MM.1S (cell line): Measurements from ENCODE around the gene ASPDH.

ENCODE experiments used
- CTCF ChIP-seq: fragments of 300-600 bp; sonication (generic); IDR thresholded peaks from 2 replicates; pipeline ENCODE4 v1.5.1; 2016; ENCODE audit warnings: antibody characterized with exemption, low read length, mixed read lengths
- EZH2 ChIP-seq: fragments of 300-600 bp; sonication (generic); optimal IDR thresholded peaks from 2 replicates; pipeline ENCODE3; 2017; ENCODE audit warnings: low read depth, mild to moderate bottlenecking, antibody characterized with exemption, low read length, mixed read lengths

DNA sequence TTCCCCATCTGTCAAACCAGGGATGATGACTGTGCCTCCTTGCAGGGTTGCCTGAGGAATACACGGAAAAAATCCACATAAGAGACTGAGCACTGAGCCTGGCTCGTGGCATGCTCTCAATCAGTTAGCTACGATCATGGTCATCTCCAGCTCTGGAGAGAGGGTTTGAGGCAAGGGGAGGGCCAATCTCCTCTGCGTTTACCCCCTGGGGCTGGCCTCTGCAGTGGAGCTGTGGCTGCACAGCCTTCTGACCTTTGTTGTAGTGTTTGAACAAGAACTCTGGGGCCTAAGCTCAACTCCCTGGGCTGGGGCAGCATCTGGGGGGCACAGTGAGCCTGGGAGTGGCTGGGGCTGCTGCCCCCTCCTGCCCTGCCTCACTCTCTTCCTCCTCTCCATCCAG, 48.6 kb upstream of the ASPDH start:
- TF ChIP-seq CTCF (no peak), EZH2 (no peak)
